HFFc6 (cell line): ENCODE data around the gene THSD7A. TPM values are rescaled to one million over a fixed set of nuclear protein-coding genes. Genes with fewer than 3 reads are reported as not detected.

Experiments
- DNase-seq: peaks from one replicate; pipeline ENCODE4 v3.0.0-alpha.2; 2018
- H3K27ac Mint-ChIP-seq: 2 replicates; pipeline ENCODE4 v1.8.0; 2020; ENCODE audit warnings: mild to moderate bottlenecking, mixed read lengths
- H3K27me3 Mint-ChIP-seq: 2 replicates; pipeline ENCODE4 v1.8.0; 2021; ENCODE audit warnings: mild to moderate bottlenecking, moderate library complexity, mixed read lengths; ENCODE audit not compliant: insufficient read depth
- H3K36me3 Mint-ChIP-seq: 2 replicates; pipeline ENCODE4 v1.8.0; 2021; ENCODE audit warnings: low read depth, mixed read lengths
- H3K4me1 Mint-ChIP-seq: 2 replicates; pipeline ENCODE4 v1.8.0; 2020; ENCODE audit warnings: low read depth, mixed read lengths
- H3K4me3 Mint-ChIP-seq: 2 replicates; pipeline ENCODE4 v1.8.0; 2020; ENCODE audit warnings: mild to moderate bottlenecking, moderate library complexity, mixed read lengths
- H3K9me3 Mint-ChIP-seq: 2 replicates; pipeline ENCODE4 v1.8.0; 2020; ENCODE audit warnings: mild to moderate bottlenecking, mixed read lengths
- total RNA-seq, 6 experiments: library from RNA; stranded (reverse); fragmentation: NEBNext Ultra II Directional; extraction: Animal tissue kit (Norgen Biotek cat#: 25700); gene quantifications; 2 replicates in 1 of 6; 3 replicates in 5 of 6; pipeline ENCODE4 v1.2.3, GENCODE V29; 2021
- TF ChIP-seq, protein P1 (sequence below): fragments of 200-600 bp; sonication (generic); IDR thresholded peaks from 2 replicates; pipeline ENCODE4 v1.5.0; 2021; ENCODE audit warnings: antibody characterized with exemption, mild to moderate bottlenecking

THSD7A gene
- total RNA-seq, 6 experiments from 2014 or later = not detected

DNA sequence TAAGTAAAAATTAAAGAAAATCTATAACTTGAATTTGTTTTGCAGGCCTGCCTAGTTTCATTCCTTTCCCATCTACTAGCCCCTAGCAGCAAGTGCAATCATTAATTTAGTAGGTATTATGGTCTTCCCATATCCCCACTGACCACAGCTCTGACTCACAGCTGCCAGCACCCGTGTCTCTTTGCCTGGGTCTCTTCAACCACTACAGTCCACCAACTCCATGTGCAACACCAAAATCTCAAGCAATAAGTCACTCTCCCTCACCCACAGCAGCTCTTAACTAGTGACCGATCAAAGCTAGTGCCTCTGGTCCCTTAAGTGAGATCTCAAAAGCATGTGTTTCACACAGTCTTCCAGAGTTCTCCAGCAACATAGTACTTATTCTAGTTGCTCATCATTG lies 26.0 kb upstream of the THSD7A start:
- DNase-seq = no peak
- TF ChIP-seq, protein P1, sequence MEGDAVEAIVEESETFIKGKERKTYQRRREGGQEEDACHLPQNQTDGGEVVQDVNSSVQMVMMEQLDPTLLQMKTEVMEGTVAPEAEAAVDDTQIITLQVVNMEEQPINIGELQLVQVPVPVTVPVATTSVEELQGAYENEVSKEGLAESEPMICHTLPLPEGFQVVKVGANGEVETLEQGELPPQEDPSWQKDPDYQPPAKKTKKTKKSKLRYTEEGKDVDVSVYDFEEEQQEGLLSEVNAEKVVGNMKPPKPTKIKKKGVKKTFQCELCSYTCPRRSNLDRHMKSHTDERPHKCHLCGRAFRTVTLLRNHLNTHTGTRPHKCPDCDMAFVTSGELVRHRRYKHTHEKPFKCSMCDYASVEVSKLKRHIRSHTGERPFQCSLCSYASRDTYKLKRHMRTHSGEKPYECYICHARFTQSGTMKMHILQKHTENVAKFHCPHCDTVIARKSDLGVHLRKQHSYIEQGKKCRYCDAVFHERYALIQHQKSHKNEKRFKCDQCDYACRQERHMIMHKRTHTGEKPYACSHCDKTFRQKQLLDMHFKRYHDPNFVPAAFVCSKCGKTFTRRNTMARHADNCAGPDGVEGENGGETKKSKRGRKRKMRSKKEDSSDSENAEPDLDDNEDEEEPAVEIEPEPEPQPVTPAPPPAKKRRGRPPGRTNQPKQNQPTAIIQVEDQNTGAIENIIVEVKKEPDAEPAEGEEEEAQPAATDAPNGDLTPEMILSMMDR = no peak
- H3K4me1 Mint-ChIP-seq = no peaks in the 10 kb centered on the region
- no peak overlapping the region for H3K27ac Mint-ChIP-seq
- H3K4me3 Mint-ChIP-seq = no peak overlapping the region
- H3K27me3 Mint-ChIP-seq = no peaks in the 10 kb centered on the region
- H3K9me3 Mint-ChIP-seq = peaks cover 37% of the 10 kb centered on the region
- H3K36me3 Mint-ChIP-seq = no peaks in the 10 kb centered on the region

DNA sequence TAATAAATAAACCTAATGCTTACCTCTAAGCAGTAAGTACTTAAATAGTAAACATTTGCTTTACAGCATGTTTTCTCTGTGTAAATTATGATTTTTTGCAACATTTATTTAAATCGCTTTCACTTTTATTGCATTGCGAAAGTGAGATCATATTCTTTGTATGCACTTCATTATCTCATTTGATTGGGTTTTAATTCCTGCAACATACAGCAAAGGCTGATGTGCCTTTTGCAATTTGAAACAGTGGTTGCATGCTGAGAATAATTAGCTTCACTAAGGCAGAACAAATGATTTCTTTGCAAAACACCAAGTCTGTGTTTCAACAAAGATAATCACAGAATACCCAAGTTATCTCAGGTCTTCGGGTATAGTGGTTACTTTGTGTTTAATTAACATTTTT lies 16.3 kb upstream of the THSD7A start:
- Mint-ChIP-seq H3K4me3 (no peak overlapping the region), H3K36me3 (no peaks in the 10 kb centered on the region), H3K4me1 (no peaks in the 10 kb centered on the region), H3K9me3 (peaks cover 22% of the 10 kb centered on the region), H3K27me3 (no peaks in the 10 kb centered on the region), H3K27ac (no peak overlapping the region)
- TF ChIP-seq, protein P1 = no peak
- no peak for DNase-seq

DNA sequence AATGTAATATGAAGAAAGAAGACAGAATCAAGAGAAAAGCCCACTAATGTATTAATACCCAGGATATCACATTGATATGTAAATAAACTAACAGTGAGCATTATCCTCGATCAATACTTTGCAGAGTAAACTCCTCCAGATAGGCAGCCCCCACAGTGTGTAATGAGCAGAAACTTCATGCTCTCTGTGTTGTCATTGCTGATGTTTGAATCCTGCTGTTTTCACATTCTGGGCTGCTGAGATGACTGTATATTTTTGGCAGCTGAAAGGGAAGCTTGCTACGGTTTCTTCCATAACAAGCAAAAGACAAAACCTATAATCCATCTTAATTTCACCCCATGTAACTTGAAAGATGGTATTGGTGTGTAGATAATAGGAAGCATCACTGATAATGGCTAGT lies 15.3 kb upstream of the THSD7A start:
- no peak for DNase-seq
- Mint-ChIP-seq H3K9me3 (peaks cover 22% of the 10 kb centered on the region), H3K36me3 (no peaks in the 10 kb centered on the region), H3K4me1 (no peaks in the 10 kb centered on the region), H3K4me3 (no peak overlapping the region), H3K27ac (no peak overlapping the region), H3K27me3 (no peaks in the 10 kb centered on the region)
- TF ChIP-seq, protein P1 = no peak

DNA sequence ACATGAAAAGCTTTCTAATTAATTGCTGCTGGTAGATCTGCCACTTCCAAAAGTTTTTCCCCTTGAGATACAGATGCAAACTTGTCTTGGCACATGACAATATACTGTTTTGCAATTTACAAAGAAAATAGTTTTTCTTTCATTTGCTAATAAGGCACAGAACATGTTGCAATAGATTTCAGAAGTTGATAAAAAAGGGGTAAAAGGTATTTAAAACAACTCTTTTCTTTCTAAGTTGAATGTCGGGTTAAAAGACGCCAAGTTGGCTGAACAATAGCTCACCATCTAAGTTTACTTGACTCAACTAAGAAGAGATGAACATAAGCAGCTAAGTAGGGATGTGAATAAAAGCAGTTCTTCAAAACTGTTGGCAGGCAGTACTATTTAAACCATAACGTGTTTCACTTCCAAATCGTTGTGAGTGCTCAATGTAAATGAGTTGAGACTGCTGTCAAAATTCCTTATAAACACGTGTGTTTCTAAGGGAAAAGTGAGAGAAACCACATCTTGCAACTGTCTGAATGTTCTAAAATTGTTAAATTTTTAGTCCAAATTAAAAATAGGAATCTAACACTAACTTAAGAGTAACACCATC lies 14.5 kb upstream of the THSD7A start:
- TF ChIP-seq, protein P1 = no peak
- Mint-ChIP-seq H3K36me3 (no peaks in the 10 kb centered on the region), H3K4me3 (no peak overlapping the region), H3K9me3 (peaks cover 29% of the 10 kb centered on the region), H3K27me3 (no peaks in the 10 kb centered on the region), H3K4me1 (no peaks in the 10 kb centered on the region), H3K27ac (no peak overlapping the region)
- DNase-seq = no peak

DNA sequence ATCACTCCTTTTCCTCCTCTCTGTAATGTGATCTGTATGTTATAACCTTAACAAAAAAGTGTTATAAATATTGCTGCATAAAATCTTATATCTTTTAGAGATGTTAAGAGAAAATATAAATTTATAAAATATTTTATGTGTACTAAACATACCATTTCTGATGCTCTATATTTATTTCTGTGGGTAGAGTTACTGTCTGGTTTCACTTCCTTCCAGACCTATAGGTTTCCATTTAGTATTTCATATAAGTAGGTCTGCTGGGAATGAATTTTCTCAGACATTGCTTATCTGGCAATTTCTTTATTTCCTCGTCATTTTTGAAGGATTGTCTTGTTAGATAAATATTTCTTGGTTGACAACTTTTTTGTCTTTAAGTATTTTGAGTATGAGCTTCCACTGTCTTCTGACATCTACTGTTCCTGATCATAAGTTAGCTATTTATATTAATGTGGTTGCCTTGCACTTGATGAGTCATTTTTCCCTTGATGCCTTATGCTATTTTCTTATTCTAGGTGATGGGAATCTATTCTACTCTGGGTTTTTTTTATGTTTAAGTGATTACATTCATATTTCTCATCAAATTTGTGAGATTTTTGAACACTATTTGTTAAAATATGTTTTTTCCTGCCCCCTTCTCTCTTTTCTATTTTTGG lies 11.2 kb upstream of the THSD7A start:
- DNase-seq = no peak
- Mint-ChIP-seq H3K27ac (no peak overlapping the region), H3K4me1 (no peaks in the 10 kb centered on the region), H3K27me3 (no peaks in the 10 kb centered on the region), H3K4me3 (no peak overlapping the region), H3K9me3 (peaks cover 33% of the 10 kb centered on the region), H3K36me3 (no peaks in the 10 kb centered on the region)
- TF ChIP-seq, protein P1 = no peak
